HEK293T (cell line): Measurements from ENCODE around the gene ADAMTSL4.

ENCODE experiments used
- ARNT ChIP-seq: fragments of 450-650 bp; IDR thresholded peaks from 2 replicates; pipeline ENCODE4 v1.6.1; 2017; ENCODE audit warnings: mild to moderate bottlenecking
- BHLHE40 ChIP-seq: fragments of 450-650 bp; IDR thresholded peaks from 2 replicates; pipeline ENCODE4 v1.6.1; 2016; ENCODE audit warnings: mild to moderate bottlenecking, moderate library complexity, borderline replicate concordance
- CTBP1 ChIP-seq: fragments of 450-650 bp; IDR thresholded peaks from 2 replicates; pipeline ENCODE4 v1.6.1; 2016; ENCODE audit warnings: borderline replicate concordance
- ELF4 ChIP-seq: fragments of 450-650 bp; IDR thresholded peaks from 2 replicates; pipeline ENCODE4 v1.6.1; 2017; ENCODE audit warnings: antibody characterized with exemption
- FOXA1 ChIP-seq: fragments of 450-650 bp; IDR thresholded peaks from 2 replicates; pipeline ENCODE4 v1.6.1; 2016; ENCODE audit warnings: mild to moderate bottlenecking
- FOXK2 ChIP-seq: fragments of 450-650 bp; IDR thresholded peaks from 2 replicates; pipeline ENCODE4 v1.6.1; 2016; ENCODE audit warnings: mild to moderate bottlenecking
- FOXM1 ChIP-seq: fragments of 450-650 bp; IDR thresholded peaks from 2 replicates; pipeline ENCODE4 v1.6.1; 2017; ENCODE audit warnings: mild to moderate bottlenecking, borderline replicate concordance
- HDGF ChIP-seq: fragments of 450-650 bp; IDR thresholded peaks from 2 replicates; pipeline ENCODE4 v1.6.1; 2017; ENCODE audit warnings: antibody characterized with exemption, borderline replicate concordance
- LEF1 ChIP-seq: fragments of 450-650 bp; IDR thresholded peaks from 2 replicates; pipeline ENCODE4 v1.6.1; 2017; ENCODE audit warnings: mild to moderate bottlenecking, borderline replicate concordance
- NFRKB ChIP-seq: fragments of 450-650 bp; IDR thresholded peaks from 2 replicates; pipeline ENCODE4 v1.6.1; 2016; ENCODE audit warnings: mild to moderate bottlenecking, moderate library complexity
- SP1 ChIP-seq: fragments of 450-650 bp; IDR thresholded peaks from 2 replicates; pipeline ENCODE4 v1.6.1; 2017
- SUZ12 ChIP-seq: fragments of 450-650 bp; IDR thresholded peaks from 2 replicates; pipeline ENCODE4 v1.6.1; 2016; ENCODE audit warnings: mild to moderate bottlenecking
- TARDBP ChIP-seq: fragments of 450-650 bp; IDR thresholded peaks from 2 replicates; pipeline ENCODE4 v1.6.1; 2016
- ZNF384 ChIP-seq: fragments of 450-650 bp; IDR thresholded peaks from 2 replicates; pipeline ENCODE4 v1.6.1; 2016

DNA sequence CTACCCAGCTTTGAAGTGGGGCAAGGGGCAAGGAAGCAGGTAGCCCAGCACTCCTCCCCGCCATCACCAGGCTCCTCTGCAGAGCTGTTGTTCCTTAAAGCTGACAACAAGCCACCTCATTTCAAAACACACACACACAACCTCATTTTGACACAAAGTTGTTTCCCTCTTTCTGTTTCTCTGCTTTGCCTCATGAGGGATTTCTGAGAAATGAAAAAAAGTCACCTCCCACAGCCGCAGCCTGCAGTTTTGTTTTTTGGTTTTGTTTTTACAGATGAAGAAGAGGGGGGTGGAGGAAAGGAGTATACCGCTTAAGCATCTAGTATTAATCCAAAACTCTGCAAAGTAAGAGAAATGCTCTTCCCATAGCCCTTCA, 18.1 kb downstream of the ADAMTSL4 start:
- no peak for TF ChIP-seq ELF4
- TF ChIP-seq FOXM1: no peak
- TF ChIP-seq ZNF384: no peak
- no peak for TF ChIP-seq SP1
- TF ChIP-seq HDGF: no peak
- no peak for TF ChIP-seq FOXA1
- TF ChIP-seq LEF1: no peak
- TF ChIP-seq BHLHE40: no peak
- no peak for TF ChIP-seq ARNT
- no peak for TF ChIP-seq CTBP1
- TF ChIP-seq SUZ12: no peak
- TF ChIP-seq FOXK2: no peak
- TF ChIP-seq NFRKB: no peak
- TF ChIP-seq TARDBP: no peak
